GM23338 (cell line): ENCODE data around the gene DNAJA3.

Source experiments
- CREB1 ChIP-seq: fragments of 250-450 bp; sonication (Bioruptor Pico); IDR thresholded peaks from 2 replicates; pipeline ENCODE4 v1.5.0; 2020; ENCODE audit warnings: low read depth, mild to moderate bottlenecking, moderate library complexity
- CTCF ChIP-seq, 2 experiments: fragments of 200-600 bp in 1 of 2; sonication (generic) in 1 of 2; conservative IDR thresholded peaks; 2 replicates each; pipeline versions ENCODE4 v1.5.1 to v1.6.1; 2016 to 2017; ENCODE audit warnings: antibody characterized with exemption in 2 of 2, low read depth in 2 of 2, mild to moderate bottlenecking in 2 of 2, moderate library complexity in 1 of 2
- ETS1 ChIP-seq: IDR thresholded peaks from 2 replicates; pipeline ENCODE4 v1.6.1; 2016; ENCODE audit warnings: antibody characterized with exemption
- EZH2 ChIP-seq: fragments of 200-600 bp; sonication (generic); IDR thresholded peaks from one replicate; pipeline ENCODE4 v1.8.0; 2017; ENCODE audit warnings: antibody characterized with exemption, mild to moderate bottlenecking, low read depth; ENCODE audit not compliant: unreplicated experiment
- EZH2phosphoT487 ChIP-seq: fragments of 200-600 bp; sonication (generic); IDR thresholded peaks from one replicate; pipeline ENCODE4 v1.8.1; 2018; ENCODE audit warnings: antibody characterized with exemption; ENCODE audit not compliant: unreplicated experiment
- JUNB ChIP-seq: IDR thresholded peaks from one replicate; pipeline ENCODE4 v1.6.1; 2016; ENCODE audit warnings: antibody characterized with exemption; ENCODE audit not compliant: unreplicated experiment
- NANOG ChIP-seq: IDR thresholded peaks from 2 replicates; pipeline ENCODE4 v1.6.1; 2016; ENCODE audit warnings: antibody characterized with exemption, borderline replicate concordance
- POLR2AphosphoS5 ChIP-seq: IDR thresholded peaks from 2 replicates; pipeline ENCODE4 v1.6.1; 2016; ENCODE audit warnings: antibody characterized with exemption, low read depth
- REST ChIP-seq: IDR thresholded peaks from one replicate; pipeline ENCODE4 v1.6.1; 2018; ENCODE audit warnings: antibody characterized with exemption; ENCODE audit not compliant: unreplicated experiment
- STAT1 ChIP-seq: IDR thresholded peaks from one replicate; pipeline ENCODE4 v1.6.1; 2016; ENCODE audit warnings: antibody characterized with exemption; ENCODE audit not compliant: unreplicated experiment
- ZNF114 ChIP-seq: fragments of 250-450 bp; sonication (Bioruptor Pico); IDR thresholded peaks from 2 replicates; pipeline ENCODE4 v1.5.0; 2020; ENCODE audit warnings: mild to moderate bottlenecking, moderate library complexity
- ZNF331 ChIP-seq: fragments of 250-450 bp; sonication (Bioruptor Pico); IDR thresholded peaks from 2 replicates; pipeline ENCODE4 v1.5.0; 2020; ENCODE audit warnings: low read depth, mild to moderate bottlenecking, moderate library complexity

GRCh38 chr16:4443986-4444385 is 18.3 kb downstream of the DNAJA3 start:
- TF ChIP-seq EZH2 = no peak
- TF ChIP-seq CTCF (conservative IDR thresholded peaks at IDR 0.05; ENCODE audit: low read depth in 2 of 2) = no peak
- TF ChIP-seq JUNB = no peak
- no peak for TF ChIP-seq POLR2AphosphoS5
- TF ChIP-seq REST = no peak
- no peak for TF ChIP-seq EZH2phosphoT487
- no peak for TF ChIP-seq NANOG
- no peak for TF ChIP-seq STAT1
- no peak for TF ChIP-seq CREB1 (CRISPR knock-in tag)
- TF ChIP-seq ZNF114 (CRISPR knock-in tag) = no peak
- no peak for TF ChIP-seq ZNF331 (CRISPR knock-in tag)
- TF ChIP-seq ETS1 = no peak
